ENCODE results near the gene TCEAL9. TPM values are rescaled to one million over a fixed set of nuclear protein-coding genes. Genes with fewer than 3 reads are reported as not detected.

Gene TCEAL9
- total and polyA plus RNA-seq, 2 of the 8 experiments (the other 6 are each of a cell fraction or from before 2014, with no cell fraction given) = 22.2 to 36.8 TPM

DNA sequence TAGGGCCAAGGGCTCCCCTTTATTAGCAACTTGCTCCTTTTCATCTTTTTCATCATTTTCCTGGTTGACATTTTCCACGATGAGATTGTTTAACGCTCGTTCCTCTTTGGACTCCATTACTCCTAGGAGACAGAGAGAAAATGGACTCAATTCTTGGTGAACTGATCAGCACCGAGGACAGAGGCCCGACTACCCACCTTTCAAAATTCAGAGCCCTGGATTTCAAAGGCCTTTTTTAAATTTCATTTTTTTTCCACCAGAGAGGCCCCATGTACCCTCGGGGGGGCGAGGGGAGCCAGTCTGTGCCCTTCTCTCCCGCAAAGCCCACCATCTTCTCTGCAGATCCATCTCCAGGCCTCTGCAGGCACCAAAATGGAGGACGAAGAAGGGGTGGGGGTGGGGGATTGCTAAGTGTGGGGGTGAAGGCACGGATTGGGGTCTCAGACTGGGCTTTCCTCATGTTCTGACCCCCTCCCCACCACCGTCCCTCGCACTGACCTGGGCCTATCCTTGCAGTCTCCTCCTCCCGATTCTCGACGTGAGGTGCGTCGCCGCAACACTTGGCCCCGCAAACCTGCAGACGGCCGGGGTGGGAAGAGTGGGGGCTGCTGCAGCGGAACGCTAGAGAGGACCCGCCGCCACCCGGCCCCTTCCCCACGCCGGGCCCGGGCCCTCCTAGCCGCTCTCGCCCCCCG, 46.3 kb upstream of the TCEAL9 start:
- Histone ChIP-seq H3K9ac (replicated peaks in 1 of 4; ENCODE audit: extremely low read depth in 1 of 4, low read depth in 3 of 4, low read length in 3 of 4) (peak overlapping the region in 3 of 4 experiments; percentile 56 to 87 (median 75); a peak in 3 of 7 replicates), H3K23me2 (ENCODE audit: low read depth, low read length) (no peaks in the 10 kb centered on the region; the same call in 1 of the 2 replicates), H2AK5ac (ENCODE audit: low read depth, low read length) (no peak overlapping the region), H3K79me2 (ENCODE audit: control insufficient read depth in 1 of 2, insufficient read depth in 2 of 2, low read length in 2 of 2) (no peaks in the 10 kb centered on the region), H2BK12ac (ENCODE audit: low read depth, low read length) (no peak overlapping the region), H4K20me1 (replicated peaks in 1 of 2; ENCODE audit: control insufficient read depth in 1 of 2, insufficient read depth in 2 of 2, low read length in 2 of 2) (no peaks in the 10 kb centered on the region), H4K5ac (ENCODE audit: insufficient read length, low read depth, low read length) (no peak overlapping the region), H3K4me3 (ENCODE audit: extremely low read depth in 1 of 4, insufficient read depth in 2 of 4, low read depth in 3 of 4, low read length in 4 of 4) (peak overlapping the region; percentile 59 to 92 (median 70)), H3K23ac (ENCODE audit: insufficient read length) (no peak overlapping the region), H3K4me1 (replicated peaks in 1 of 4; ENCODE audit: control insufficient read depth in 3 of 4, insufficient read depth in 4 of 4, low read length in 3 of 4) (no peaks in the 10 kb centered on the region), H3K36me3 (ENCODE audit: control insufficient read depth in 2 of 4, insufficient read depth in 4 of 4, low read length in 3 of 4) (peaks cover 0 to 6% (median 0%) of the 10 kb centered on the region in 4 experiments; a peak in 1 of 8 replicates), H2BK120ac (replicated peaks; ENCODE audit: low read depth, low read length) (no peak overlapping the region), H3K4me2 (ENCODE audit: insufficient read depth in 1 of 2, low read depth in 2 of 2, low read length in 2 of 2) (peak overlapping the region; percentile 50 to 66), H4K8ac (ENCODE audit: extremely low read depth, insufficient read depth, low read length) (peak overlapping the region; percentile 79; the same call in 1 of the 2 replicates), H3K4ac (replicated peaks; ENCODE audit: insufficient read length, low read depth, low read length) (no peak overlapping the region), H3K27me3 (replicated peaks in 1 of 4; ENCODE audit: control insufficient read depth in 3 of 4, extremely low read depth in 1 of 4, insufficient read depth in 3 of 4, low read length in 3 of 4) (no peaks in the 10 kb centered on the region), H3K56ac (replicated peaks; ENCODE audit: insufficient read length, low read depth, low read length) (no peak overlapping the region), H3K79me1 (ENCODE audit: low read depth, low read length) (no peaks in the 10 kb centered on the region), H3K14ac (ENCODE audit: insufficient read length) (no peak overlapping the region), H3K9me3 (ENCODE audit: insufficient read depth in 2 of 2, low read depth in 1 of 2, low read length in 1 of 2) (no peaks in the 10 kb centered on the region), H2BK20ac (ENCODE audit: low read length) (no peak overlapping the region), H2BK15ac (ENCODE audit: low read length) (no peak overlapping the region), H4K91ac (replicated peaks; ENCODE audit: insufficient read length, low read length) (no peak overlapping the region), H2AFZ (ENCODE audit: low read length) (no peak overlapping the region), H3K18ac (ENCODE audit: extremely low read depth, low read length) (no peak overlapping the region), H2BK5ac (ENCODE audit: low read depth, low read length) (no peak overlapping the region), H3K27ac (ENCODE audit: low read depth, low read length) (peak overlapping the region; percentile 75; the same call in 1 of the 2 replicates)
- ChIA-PET POLR2A (ENCODE audit: partially characterized antibody) (interaction anchor here (1.2 to 1.9 kb wide), 5 partner anchors 20 to 154 kb away, joined by 4 to 8 read pairs (median 5); partner anchors contain the start of genes TCEAL7 and TCEAL9), CTCF (ENCODE audit: partially characterized antibody) (no interaction called here)
- TF ChIP-seq YY1 (IDR thresholded peaks at IDR 0.05; ENCODE audit: low read depth, low read length) (peak; percentile 85), SP4 (IDR thresholded peaks at IDR 0.05; ENCODE audit: low read length) (no peak), KDM4A (IDR thresholded peaks at IDR 0.05; ENCODE audit: low read depth, low read length, severe bottlenecking) (peak; percentile 19), JUND (IDR thresholded peaks at IDR 0.05; ENCODE audit: low read length) (no peak), CTBP2 (IDR thresholded peaks at IDR 0.05; ENCODE audit: borderline replicate concordance, insufficient read depth, insufficient read length, low read length) (no peak), EZH2 (IDR thresholded peaks at IDR 0.05; ENCODE audit: low read depth, low read length, severe bottlenecking) (no peak), TEAD4 (IDR thresholded peaks at IDR 0.05; ENCODE audit: low read depth, low read length) (no peak), HDAC6 (IDR thresholded peaks at IDR 0.05; ENCODE audit: low read depth, low read length) (no peak)
- TF ChIP-seq, protein P1, sequence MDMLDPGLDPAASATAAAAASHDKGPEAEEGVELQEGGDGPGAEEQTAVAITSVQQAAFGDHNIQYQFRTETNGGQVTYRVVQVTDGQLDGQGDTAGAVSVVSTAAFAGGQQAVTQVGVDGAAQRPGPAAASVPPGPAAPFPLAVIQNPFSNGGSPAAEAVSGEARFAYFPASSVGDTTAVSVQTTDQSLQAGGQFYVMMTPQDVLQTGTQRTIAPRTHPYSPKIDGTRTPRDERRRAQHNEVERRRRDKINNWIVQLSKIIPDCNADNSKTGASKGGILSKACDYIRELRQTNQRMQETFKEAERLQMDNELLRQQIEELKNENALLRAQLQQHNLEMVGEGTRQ (IDR thresholded peaks at IDR 0.05; ENCODE audit: low read length) = no peak
- no peak for DNase-seq (ENCODE audit: low read depth in 1 of 2, low spot score in 2 of 2)
- 38% methylated on average over 12 of the region's 32 CpGs; no CpG with 5 or more reads in 1 of the 2 experiments for WGBS, 2 experiments (ENCODE audit: extremely low coverage in 1 of 2, insufficient coverage in 1 of 2, insufficient read length in 1 of 2, insufficient replicate concordance in 2 of 2, low coverage in 1 of 2, low lambda C conversion rate in 2 of 2, missing lambda C conversion rate in 1 of 2)
- peak; percentile 82 for FAIRE-seq
